OCI-LY3 (cell line): ENCODE data around the gene BRINP2.

ENCODE experiments used
- H2AFZ ChIP-seq: fragments of 200-600, 300-600 bp; shearing (Covaris generic); 2 replicates; pipeline ENCODE4 v1.6.0; 2014; ENCODE audit warnings: antibody characterized with exemption, low read depth, low read length
- H3K27ac ChIP-seq: fragments of 200-600, 300-600 bp; sonication (generic); 2 replicates; pipeline ENCODE4 v1.5.1; 2014; ENCODE audit warnings: mild to moderate bottlenecking, low read length, moderate library complexity, mixed read lengths
- H3K27me3 ChIP-seq: fragments of 200-600, 300-600 bp; sonication (generic); 2 replicates; pipeline ENCODE4 v1.6.1; 2014; ENCODE audit warnings: low read depth, low read length, mixed read lengths
- H3K36me3 ChIP-seq: fragments of 200-600, 300-600 bp; sonication (generic); replicated peaks from 2 replicates; pipeline ENCODE3; 2014; ENCODE audit warnings: low read depth, low read length, mixed read lengths
- H3K4me1 ChIP-seq: fragments of 300-600, 200-600 bp; sonication (generic); 2 replicates; pipeline ENCODE4 v1.6.1; 2014; ENCODE audit warnings: low read length, mixed read lengths
- H3K4me2 ChIP-seq: fragments of 200-600, 300-600 bp; sonication (generic); 2 replicates; pipeline ENCODE4 v1.6.1; 2014; ENCODE audit warnings: low read length, mixed read lengths
- H3K4me3 ChIP-seq: fragments of 300-600, 200-600 bp; sonication (generic); 2 replicates; pipeline ENCODE4 v1.5.1; 2014; ENCODE audit warnings: antibody characterized with exemption, mild to moderate bottlenecking, low read length, moderate library complexity
- H3K79me2 ChIP-seq: fragments of 300-600, 200-600 bp; shearing (Covaris generic); 2 replicates; pipeline ENCODE4 v1.6.1; 2014; ENCODE audit warnings: mild to moderate bottlenecking, low read length, mixed read lengths
- H3K9ac ChIP-seq: fragments of 300-600, 200-600 bp; shearing (Covaris generic); 2 replicates; pipeline ENCODE4 v1.6.0; 2014; ENCODE audit warnings: mild to moderate bottlenecking, low read length, moderate library complexity
- H3K9me3 ChIP-seq: fragments of 200-600, 300-600 bp; shearing (Covaris generic); 2 replicates; pipeline ENCODE4 v1.6.1; 2014; ENCODE audit warnings: low read length, mixed read lengths; ENCODE audit not compliant: insufficient read depth
- H4K20me1 ChIP-seq: fragments of 200-600, 300-600 bp; sonication (generic); 2 replicates; pipeline ENCODE4 v1.6.1; 2016; ENCODE audit warnings: low read length, mixed read lengths; ENCODE audit not compliant: insufficient read depth
- CTCF ChIP-seq: fragments of 200-600, 300-600 bp; sonication (generic); IDR thresholded peaks from 2 replicates; pipeline ENCODE4 v1.5.1; 2014; ENCODE audit warnings: antibody characterized with exemption, low read length, low read depth
- EZH2phosphoT487 ChIP-seq: fragments of 200-600 bp; shearing (Covaris generic); IDR thresholded peaks from 2 replicates; pipeline ENCODE4 v1.6.1; 2018; ENCODE audit warnings: antibody characterized with exemption, mixed run types, low read depth

The BRINP2 gene

DNA sequence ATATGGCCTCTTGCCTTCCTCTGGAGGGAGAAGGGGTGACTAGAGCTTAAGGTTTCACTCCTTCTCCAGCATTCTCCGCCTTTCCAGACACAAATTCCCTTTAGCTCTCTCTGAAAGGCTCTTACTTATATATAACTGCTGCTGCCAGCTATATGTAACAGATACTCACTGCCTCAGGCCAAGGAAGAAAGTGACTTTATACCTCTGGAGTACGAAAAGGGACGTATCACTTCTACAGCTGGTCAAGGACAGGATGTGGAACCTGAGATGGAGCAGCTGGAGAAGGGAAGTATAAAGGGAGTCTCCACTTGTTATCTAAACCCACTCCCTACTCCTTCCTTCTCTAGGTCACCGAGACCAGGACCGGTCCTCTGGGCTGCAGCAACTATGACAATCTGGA, 102.4 kb downstream of the BRINP2 start:
- Histone ChIP-seq H3K27me3 (peaks cover 40% of the 10 kb centered on the region), H3K4me1 (no peaks in the 10 kb centered on the region), H3K27ac (no peak overlapping the region), H3K4me2 (no peak overlapping the region), H3K36me3 (no peaks in the 10 kb centered on the region), H4K20me1 (no peaks in the 10 kb centered on the region), H2AFZ (no peak overlapping the region), H3K9me3 (no peaks in the 10 kb centered on the region), H3K9ac (no peak overlapping the region), H3K4me3 (no peak overlapping the region), H3K79me2 (no peaks in the 10 kb centered on the region)
- TF ChIP-seq EZH2phosphoT487, result no peak
- TF ChIP-seq CTCF, result no peak

- Histone ChIP-seq H3K9ac (no peak overlapping the region), H3K4me3 (no peak overlapping the region), H3K36me3 (no peaks in the 10 kb centered on the region), H3K4me1 (no peaks in the 10 kb centered on the region), H3K9me3 (no peaks in the 10 kb centered on the region), H3K79me2 (no peaks in the 10 kb centered on the region), H2AFZ (no peak overlapping the region), H4K20me1 (no peaks in the 10 kb centered on the region), H3K27me3 (peaks cover 33% of the 10 kb centered on the region), H3K4me2 (no peak overlapping the region), H3K27ac (no peak overlapping the region)
- TF ChIP-seq CTCF, result no peak
- TF ChIP-seq EZH2phosphoT487, result no peak
Measured at GRCh38 chr1:177274687-177275211, 104.0 kb downstream of the BRINP2 start.

DNA sequence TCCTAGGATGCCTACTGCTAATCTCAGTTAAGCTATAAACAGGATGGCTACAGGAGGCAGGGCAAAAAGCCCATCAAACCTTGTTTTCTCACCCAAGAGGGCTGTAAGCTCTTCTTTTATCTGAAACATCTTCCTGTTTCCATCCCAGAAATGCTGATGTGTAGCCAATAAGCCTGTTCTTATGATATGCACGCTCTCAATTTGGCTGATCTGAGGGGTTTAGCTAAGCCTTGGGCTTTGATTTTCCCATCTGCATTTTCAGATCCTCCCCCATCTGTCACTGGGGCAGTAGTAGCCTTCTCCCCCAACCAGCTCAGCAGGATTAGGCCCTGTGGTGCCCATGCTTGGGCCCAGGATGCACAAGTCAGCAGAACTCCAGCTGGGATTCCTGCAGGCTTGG, 105.0 kb downstream of the BRINP2 start:
- Histone ChIP-seq H3K27ac (no peak overlapping the region), H3K27me3 (peaks cover 41% of the 10 kb centered on the region), H4K20me1 (no peaks in the 10 kb centered on the region), H3K36me3 (no peaks in the 10 kb centered on the region), H3K9ac (no peak overlapping the region), H3K4me1 (no peaks in the 10 kb centered on the region), H2AFZ (no peak overlapping the region), H3K4me3 (no peak overlapping the region), H3K4me2 (no peak overlapping the region), H3K79me2 (no peaks in the 10 kb centered on the region), H3K9me3 (no peaks in the 10 kb centered on the region)
- TF ChIP-seq CTCF (no peak), EZH2phosphoT487 (no peak)

DNA sequence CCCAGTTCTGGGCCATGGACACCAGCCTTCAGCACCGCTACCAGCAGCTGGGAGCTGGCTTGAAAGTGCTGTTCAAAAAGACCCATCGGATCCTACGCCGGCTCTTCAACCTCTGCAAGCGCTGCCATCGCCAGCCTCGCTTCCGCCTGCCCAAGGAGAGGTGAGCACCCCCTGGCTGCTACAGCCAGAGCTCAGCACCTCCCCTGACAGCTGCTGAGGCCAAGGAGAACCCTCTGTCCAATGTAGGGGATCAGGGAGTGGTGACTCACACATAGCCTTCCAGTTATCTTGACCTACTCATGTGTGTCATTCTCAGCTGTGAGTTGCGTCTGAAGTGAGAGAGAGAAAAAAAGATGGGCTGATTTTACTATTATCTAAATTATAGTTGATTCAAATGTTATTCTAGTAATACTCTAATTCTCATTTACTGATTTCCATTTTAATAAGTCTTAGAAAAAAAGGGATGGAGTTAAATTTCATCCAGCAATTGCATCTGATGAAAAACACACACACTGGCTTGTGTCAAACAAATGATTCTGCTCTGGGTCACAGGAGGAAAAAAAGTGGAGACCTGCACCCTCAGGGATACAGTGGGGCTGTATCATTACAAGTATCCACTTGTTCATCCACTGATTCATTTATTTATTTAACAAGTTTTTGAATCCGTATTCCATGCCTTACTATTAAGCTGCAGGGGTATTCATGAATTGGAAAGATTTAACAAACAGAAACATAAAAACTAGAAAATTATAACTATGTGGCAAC, 108.0 kb downstream of the BRINP2 start:
- Histone ChIP-seq H3K4me1 (no peaks in the 10 kb centered on the region), H3K4me3 (no peak overlapping the region), H3K27me3 (peaks cover 46% of the 10 kb centered on the region), H2AFZ (no peak overlapping the region), H3K9me3 (no peaks in the 10 kb centered on the region), H3K27ac (no peak overlapping the region), H3K4me2 (no peak overlapping the region), H3K9ac (no peak overlapping the region), H3K36me3 (no peaks in the 10 kb centered on the region), H4K20me1 (no peaks in the 10 kb centered on the region), H3K79me2 (no peaks in the 10 kb centered on the region)
- TF ChIP-seq EZH2phosphoT487, result no peak
- no peak for TF ChIP-seq CTCF
